ENCODE measurements around the gene RBM3.

RBM3 gene

GRCh38 chrX:48575642-48576041 lies 1.4 kb downstream of the RBM3 start:
- H3K9me3 ChIP-seq (ENCODE audit: control insufficient read depth, low read length) = no peaks in the 10 kb centered on the region
- no peaks in the 10 kb centered on the region for H3K27me3 ChIP-seq (ENCODE audit: control insufficient read depth, insufficient read depth, low read length)
- peaks cover 12% of the 10 kb centered on the region for H3K79me2 ChIP-seq
- no peak overlapping the region for H3K9ac ChIP-seq
- H3K4me3 ChIP-seq (ENCODE audit: low read depth, low read length) = no peak overlapping the region
- no peak for TF ChIP-seq CTCF (IDR thresholded peaks at IDR 0.05)
- no peak overlapping the region for H2AFZ ChIP-seq
- H3K4me2 ChIP-seq (ENCODE audit: low read length) = peak overlapping the region; percentile 90
- H3K4me1 ChIP-seq = peaks cover 5% of the 10 kb centered on the region
- H3K27ac ChIP-seq = no peak overlapping the region
- H3K36me3 ChIP-seq (ENCODE audit: control insufficient read depth, insufficient read depth, low read length) = no peaks in the 10 kb centered on the region

- no peak overlapping the region for H3K4me3 ChIP-seq (ENCODE audit: low read depth, low read length)
- no peak overlapping the region for H2AFZ ChIP-seq
- no peak for TF ChIP-seq CTCF (IDR thresholded peaks at IDR 0.05)
- H3K4me2 ChIP-seq (ENCODE audit: low read length) = no peak overlapping the region
- H3K27ac ChIP-seq = no peak overlapping the region
- peaks cover 12% of the 10 kb centered on the region for H3K79me2 ChIP-seq
- no peaks in the 10 kb centered on the region for H3K9me3 ChIP-seq (ENCODE audit: control insufficient read depth, low read length)
- no peaks in the 10 kb centered on the region for H3K27me3 ChIP-seq (ENCODE audit: control insufficient read depth, insufficient read depth, low read length)
- H3K36me3 ChIP-seq (ENCODE audit: control insufficient read depth, insufficient read depth, low read length) = no peaks in the 10 kb centered on the region
- H3K9ac ChIP-seq = no peak overlapping the region
- peaks cover 5% of the 10 kb centered on the region for H3K4me1 ChIP-seq
These were observed 1.8 kb downstream of the RBM3 start for GRCh38 chrX:48576108-48576507.

- no peak for TF ChIP-seq CTCF (IDR thresholded peaks at IDR 0.05)
- Histone ChIP-seq H3K9ac (no peak overlapping the region), H2AFZ (no peak overlapping the region), H3K4me3 (ENCODE audit: low read depth, low read length) (no peak overlapping the region), H3K79me2 (peaks cover 12% of the 10 kb centered on the region), H3K36me3 (ENCODE audit: control insufficient read depth, insufficient read depth, low read length) (no peaks in the 10 kb centered on the region), H3K4me1 (peaks cover 4% of the 10 kb centered on the region), H3K4me2 (ENCODE audit: low read length) (no peak overlapping the region), H3K27ac (no peak overlapping the region), H3K9me3 (ENCODE audit: control insufficient read depth, low read length) (no peaks in the 10 kb centered on the region), H3K27me3 (ENCODE audit: control insufficient read depth, insufficient read depth, low read length) (no peaks in the 10 kb centered on the region)
These were observed 4.4 kb downstream of the RBM3 start for GRCh38 chrX:48578661-48579128.

GRCh38 chrX:48579259-48579658 lies 5.0 kb downstream of the RBM3 start:
- Histone ChIP-seq H3K27me3 (ENCODE audit: control insufficient read depth, insufficient read depth, low read length) (no peaks in the 10 kb centered on the region), H3K4me2 (ENCODE audit: low read length) (no peak overlapping the region), H3K79me2 (peaks cover 12% of the 10 kb centered on the region), H3K4me3 (ENCODE audit: low read depth, low read length) (no peak overlapping the region), H3K9ac (no peak overlapping the region), H3K36me3 (ENCODE audit: control insufficient read depth, insufficient read depth, low read length) (no peaks in the 10 kb centered on the region), H3K27ac (no peak overlapping the region), H3K9me3 (ENCODE audit: control insufficient read depth, low read length) (no peaks in the 10 kb centered on the region), H2AFZ (no peak overlapping the region), H3K4me1 (peaks cover 2% of the 10 kb centered on the region)
- no peak for TF ChIP-seq CTCF (IDR thresholded peaks at IDR 0.05)

GRCh38 chrX:48580662-48581061 lies 6.4 kb downstream of the RBM3 start:
- no peak for TF ChIP-seq CTCF (IDR thresholded peaks at IDR 0.05)
- H2AFZ ChIP-seq = no peak overlapping the region
- peaks cover 2% of the 10 kb centered on the region for H3K4me1 ChIP-seq
- no peak overlapping the region for H3K4me3 ChIP-seq (ENCODE audit: low read depth, low read length)
- no peak overlapping the region for H3K4me2 ChIP-seq (ENCODE audit: low read length)
- no peaks in the 10 kb centered on the region for H3K9me3 ChIP-seq (ENCODE audit: control insufficient read depth, low read length)
- H3K27me3 ChIP-seq (ENCODE audit: control insufficient read depth, insufficient read depth, low read length) = no peaks in the 10 kb centered on the region
- no peak overlapping the region for H3K9ac ChIP-seq
- H3K27ac ChIP-seq = no peak overlapping the region
- H3K79me2 ChIP-seq = peaks cover 6% of the 10 kb centered on the region
- no peaks in the 10 kb centered on the region for H3K36me3 ChIP-seq (ENCODE audit: control insufficient read depth, insufficient read depth, low read length)

Data from parathyroid adenoma (tissue), 2 donors.